Measurements from ENCODE around the gene HDAC11. TPM values are rescaled to one million over a fixed set of nuclear protein-coding genes. Genes with fewer than 3 reads are reported as not detected.

Gene HDAC11
- total RNA-seq, 4 donors from 2014 or later = 20.6 to 28.3 (median 22.8) TPM

DNA sequence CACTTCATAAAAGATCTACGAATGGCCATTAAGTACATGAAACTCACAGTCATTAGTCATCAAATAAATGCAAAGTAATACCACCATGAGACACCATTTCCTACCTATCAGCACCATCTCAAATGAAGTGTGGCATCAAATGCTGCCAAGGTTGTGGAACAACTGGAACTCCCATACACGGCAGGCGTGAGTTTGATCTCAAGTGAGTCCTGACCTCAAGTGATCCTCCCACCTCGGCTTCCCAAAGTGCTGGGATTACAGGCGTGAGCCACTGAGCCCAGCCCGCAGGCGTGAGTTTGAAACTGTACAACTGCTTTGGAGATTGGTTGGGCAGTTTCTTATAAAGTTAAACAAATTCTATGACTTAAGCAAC, 28.8 kb upstream of the HDAC11 start:
- TF ChIP-seq CTCF (IDR thresholded peaks at IDR 0.05) (no peak), POLR2A (IDR thresholded peaks at IDR 0.05) (no peak)
- no peak for DNase-seq (ENCODE audit: low spot score in 2 of 2)
- intact Hi-C loops (cut with DNase I; ENCODE audit: low total_unique reads) = loop anchor here (10.0 kb wide), 1 partner anchor 356 kb away; no protein-coding TSS in a partner anchor
- WGBS, 2 donors = 2 to 3% methylated on average over 7 of the region's 7 CpGs
- H3K4me3 ChIP-seq (ENCODE audit: low read depth, poor library complexity, severe bottlenecking) = peak overlapping the region; percentile 9

DNA sequence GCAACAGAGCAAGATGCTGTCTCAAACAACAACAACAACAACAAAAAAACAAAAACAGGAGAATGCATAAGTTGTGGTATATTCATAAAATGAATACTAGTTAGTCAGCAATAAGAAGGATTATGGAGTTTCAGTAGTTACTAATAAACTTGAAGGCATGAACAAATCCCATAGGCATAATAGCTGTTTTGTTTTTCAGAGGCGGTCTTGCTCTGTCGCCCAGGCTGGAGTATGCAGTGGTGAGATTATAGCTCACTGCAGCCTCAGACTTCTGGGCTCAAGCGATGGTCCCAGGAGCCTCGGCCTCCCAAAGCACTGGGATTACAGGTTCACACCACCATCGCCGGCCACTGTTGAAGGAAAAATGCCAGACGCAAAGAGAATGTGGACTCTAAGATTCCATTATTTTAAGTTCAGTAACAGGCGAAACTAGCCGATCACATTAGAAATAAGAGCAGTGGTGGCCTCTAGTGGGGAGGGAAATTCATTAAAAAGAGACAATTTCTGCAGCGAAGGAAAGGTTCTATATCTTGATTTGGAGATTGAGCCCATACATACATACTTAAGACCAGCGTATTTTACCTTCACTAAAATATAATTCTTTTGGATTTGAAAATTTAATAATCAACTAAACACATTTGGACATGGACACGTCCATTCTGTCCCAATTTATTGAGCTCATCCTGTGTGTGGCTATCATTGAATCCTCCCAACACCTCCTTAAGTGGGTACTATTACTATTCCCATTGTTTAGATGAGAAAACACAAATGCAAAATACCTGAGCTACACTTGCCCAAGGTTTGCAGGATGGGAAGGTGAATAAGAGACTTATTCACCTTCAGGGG, 27.4 kb upstream of the HDAC11 start:
- WGBS, 2 donors = 19 to 31% methylated on average over 12 of the region's 12 CpGs
- no peak overlapping the region for H3K4me3 ChIP-seq (ENCODE audit: low read depth, poor library complexity, severe bottlenecking)
- no peak for DNase-seq (ENCODE audit: low spot score in 2 of 2)
- intact Hi-C loops (cut with DNase I; ENCODE audit: low total_unique reads) = loop anchor here (10.0 kb wide), 1 partner anchor 358 kb away; no protein-coding TSS in a partner anchor
- no peak for TF ChIP-seq POLR2A (IDR thresholded peaks at IDR 0.05)
- TF ChIP-seq CTCF (IDR thresholded peaks at IDR 0.05) = peak in 1 of 3 donors; percentile 10

GRCh38 chr3:13455644-13456043, 24.5 kb upstream of the HDAC11 start:
- no peak for DNase-seq (ENCODE audit: low spot score in 2 of 2)
- intact Hi-C loops (cut with DNase I; ENCODE audit: low total_unique reads) = loop anchor here (10.0 kb wide), 1 partner anchor 361 kb away; no protein-coding TSS in a partner anchor
- TF ChIP-seq POLR2A (IDR thresholded peaks at IDR 0.05) (no peak), CTCF (IDR thresholded peaks at IDR 0.05) (no peak)
- H3K4me3 ChIP-seq (ENCODE audit: low read depth, poor library complexity, severe bottlenecking) = no peak overlapping the region
- 47 to 64% methylated on average over 6 of the region's 6 CpGs for WGBS, 2 donors

DNA sequence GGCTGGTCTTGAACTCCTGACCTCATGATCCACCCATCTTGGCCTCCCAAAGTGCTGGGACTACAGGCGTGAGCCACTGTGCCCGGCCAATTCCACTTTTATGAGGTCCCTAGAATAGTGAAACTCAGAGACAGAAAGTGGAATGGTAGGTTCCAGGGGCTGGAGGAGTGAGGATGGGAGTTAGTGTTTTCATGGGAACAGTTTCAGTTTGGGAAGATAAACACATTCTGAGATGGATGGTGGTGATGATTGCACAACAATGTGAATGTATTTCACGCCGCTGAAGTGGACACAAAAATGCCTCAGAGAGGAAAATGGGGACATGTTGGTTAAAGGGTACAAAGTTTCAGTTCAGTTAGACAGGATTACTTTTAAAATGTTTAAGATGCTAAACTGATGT, 22.5 kb upstream of the HDAC11 start:
- H3K4me3 ChIP-seq (ENCODE audit: low read depth, poor library complexity, severe bottlenecking) = no peak overlapping the region
- no peak for DNase-seq (ENCODE audit: low spot score in 2 of 2)
- 69% methylated on average over 4 of the region's 4 CpGs for WGBS, 2 donors
- TF ChIP-seq POLR2A (IDR thresholded peaks at IDR 0.05) (no peak), CTCF (IDR thresholded peaks at IDR 0.05) (no peak)
- intact Hi-C loops (cut with DNase I; ENCODE audit: low total_unique reads) = loop anchor here (10.0 kb wide), 1 partner anchor 363 kb away; no protein-coding TSS in a partner anchor

- no peak overlapping the region for H3K4me3 ChIP-seq (ENCODE audit: low read depth, poor library complexity, severe bottlenecking)
- intact Hi-C loops (cut with DNase I; ENCODE audit: low total_unique reads) = loop anchor here (10.0 kb wide), 1 partner anchor 365 kb away; no protein-coding TSS in a partner anchor
- TF ChIP-seq POLR2A (IDR thresholded peaks at IDR 0.05) (no peak), CTCF (IDR thresholded peaks at IDR 0.05) (no peak)
- WGBS, 2 donors = 78 to 87% methylated on average over 9 of the region's 9 CpGs
- DNase-seq (ENCODE audit: low spot score in 2 of 2) = no peak
Measured at GRCh38 chr3:13459605-13460340, 20.3 kb upstream of the HDAC11 start.
